ENCODE data around the gene CLEC4M. TPM values are rescaled to one million over a fixed set of nuclear protein-coding genes. Genes with fewer than 3 reads are reported as not detected.

Gene CLEC4M
- total RNA-seq, 1 donor from 2014 or later = not detected

GRCh38 chr19:7722231-7722651 lies 40.8 kb upstream of the CLEC4M start:
- H3K36me3 Mint-ChIP-seq (ENCODE audit: low read depth) = no peaks in the 10 kb centered on the region
- H3K9me3 Mint-ChIP-seq (ENCODE audit: low read depth) = no peaks in the 10 kb centered on the region
- no peak for TF ChIP-seq CTCF (IDR thresholded peaks at IDR 0.05)
- no peak for DNase-seq (ENCODE audit: low spot score)
- no peak overlapping the region for H3K27ac Mint-ChIP-seq (ENCODE audit: unreplicated experiment)
- peaks cover 23% of the 10 kb centered on the region for H3K27me3 Mint-ChIP-seq (ENCODE audit: low read depth)
- H3K4me1 Mint-ChIP-seq (ENCODE audit: low read depth) = no peaks in the 10 kb centered on the region
- H3K4me3 Mint-ChIP-seq (ENCODE audit: unreplicated experiment) = no peak overlapping the region

- Mint-ChIP-seq H3K27ac (ENCODE audit: unreplicated experiment) (no peak overlapping the region), H3K4me1 (ENCODE audit: low read depth) (no peaks in the 10 kb centered on the region), H3K4me3 (ENCODE audit: unreplicated experiment) (no peak overlapping the region), H3K9me3 (ENCODE audit: low read depth) (no peaks in the 10 kb centered on the region), H3K36me3 (ENCODE audit: low read depth) (no peaks in the 10 kb centered on the region), H3K27me3 (ENCODE audit: low read depth) (peaks cover 48% of the 10 kb centered on the region)
- no peak for DNase-seq (ENCODE audit: low spot score)
- TF ChIP-seq CTCF (IDR thresholded peaks at IDR 0.05) = no peak
These were observed 37.3 kb upstream of the CLEC4M start for GRCh38 chr19:7725791-7726190.

GRCh38 chr19:7729211-7729610 lies 33.8 kb upstream of the CLEC4M start:
- H3K9me3 Mint-ChIP-seq (ENCODE audit: low read depth) = no peaks in the 10 kb centered on the region
- H3K4me1 Mint-ChIP-seq (ENCODE audit: low read depth) = no peaks in the 10 kb centered on the region
- no peak overlapping the region for H3K4me3 Mint-ChIP-seq (ENCODE audit: unreplicated experiment)

GRCh38 chr19:7729831-7730285 lies 33.2 kb upstream of the CLEC4M start:
- no peaks in the 10 kb centered on the region for H3K36me3 Mint-ChIP-seq (ENCODE audit: low read depth)
- H3K9me3 Mint-ChIP-seq (ENCODE audit: low read depth) = no peaks in the 10 kb centered on the region
- H3K4me3 Mint-ChIP-seq (ENCODE audit: unreplicated experiment) = no peak overlapping the region
- no peaks in the 10 kb centered on the region for H3K4me1 Mint-ChIP-seq (ENCODE audit: low read depth)
- no peak for DNase-seq (ENCODE audit: low spot score)
- H3K27ac Mint-ChIP-seq (ENCODE audit: unreplicated experiment) = no peak overlapping the region
- no peak for TF ChIP-seq CTCF (IDR thresholded peaks at IDR 0.05)
- H3K27me3 Mint-ChIP-seq (ENCODE audit: low read depth) = peaks cover 48% of the 10 kb centered on the region

More at GRCh38 chr19:7729211-7729610, 33.8 kb upstream of the CLEC4M start:
- Mint-ChIP-seq H3K36me3 (ENCODE audit: low read depth) (no peaks in the 10 kb centered on the region), H3K27me3 (ENCODE audit: low read depth) (peaks cover 48% of the 10 kb centered on the region), H3K27ac (ENCODE audit: unreplicated experiment) (no peak overlapping the region)
- TF ChIP-seq CTCF (IDR thresholded peaks at IDR 0.05) = no peak
- DNase-seq (ENCODE audit: low spot score) = no peak

GRCh38 chr19:7730286-7731217 lies 32.5 kb upstream of the CLEC4M start:
- TF ChIP-seq CTCF (IDR thresholded peaks at IDR 0.05) = no peak
- Mint-ChIP-seq H3K27ac (ENCODE audit: unreplicated experiment) (no peak overlapping the region), H3K27me3 (ENCODE audit: low read depth) (peaks cover 51% of the 10 kb centered on the region), H3K36me3 (ENCODE audit: low read depth) (no peaks in the 10 kb centered on the region), H3K9me3 (ENCODE audit: low read depth) (no peaks in the 10 kb centered on the region), H3K4me1 (ENCODE audit: low read depth) (no peaks in the 10 kb centered on the region), H3K4me3 (ENCODE audit: unreplicated experiment) (no peak overlapping the region)
- no peak for DNase-seq (ENCODE audit: low spot score)
